Choroid plexus epithelial cell (primary cell): ENCODE measurements around the gene KCNN4.
"Not testable (repeated sequence)": the region's sequence is repeated elsewhere in the genome, so short reads cannot be mapped to it uniquely, and the experiment has no call there.

Experiments used
- DNase-seq: peaks from one replicate; pipeline ENCODE4 v3.0.0-alpha.2; 2010; ENCODE audit warnings: low read depth
- H3K4me3 ChIP-seq: 2 replicates; pipeline ENCODE4 v1.5.1; 2011; ENCODE audit warnings: low read depth, mild to moderate bottlenecking, control low read depth, low read length, moderate library complexity
- TF ChIP-seq, protein P1 (sequence below): conservative IDR thresholded peaks from 2 replicates; pipeline ENCODE4 v1.5.1; 2011; ENCODE audit warnings: low read depth, mild to moderate bottlenecking, control low read depth, inconsistent platforms, low read length, moderate library complexity

KCNN4 gene

DNA sequence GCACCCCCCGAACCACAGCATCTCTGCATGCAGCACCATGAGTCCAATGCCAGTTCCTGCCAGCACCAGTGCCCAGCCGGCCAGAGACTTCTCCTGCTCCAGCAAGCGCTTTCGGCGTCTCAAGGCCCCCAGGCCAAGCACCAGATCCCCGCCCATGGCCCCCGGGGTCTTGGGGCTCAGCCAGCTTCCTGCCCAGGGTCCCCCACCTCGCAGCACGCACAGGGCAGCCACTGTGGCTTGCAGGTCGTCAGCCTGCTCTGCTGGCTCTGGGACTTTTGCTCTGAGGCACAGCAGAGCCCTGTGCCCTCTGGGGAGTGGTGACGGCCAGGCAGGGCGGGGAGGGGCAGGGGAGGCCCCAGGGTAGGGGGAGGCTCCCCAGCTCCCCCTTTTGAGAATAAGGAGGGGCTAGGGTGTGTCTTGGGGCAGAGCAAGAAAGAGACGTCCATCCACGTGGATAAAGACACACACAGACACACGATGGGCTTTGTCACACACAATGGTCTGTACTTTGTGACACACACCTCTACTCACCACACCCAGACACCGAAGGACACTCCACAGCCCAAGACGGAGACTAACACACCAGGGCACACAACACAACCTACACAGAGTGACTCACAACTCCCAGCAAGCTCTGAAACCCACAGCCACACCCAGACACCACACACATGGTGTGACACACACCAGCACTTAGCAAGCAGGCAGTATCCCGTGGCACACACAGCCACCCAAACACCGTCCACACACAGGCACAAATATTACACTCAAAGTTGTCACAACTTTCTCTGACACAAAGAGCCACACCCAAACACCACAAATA lies at the start of gene KCNN4:
Gene KCNN4 (minus strand): TSS at position 268 of the 820 bp plus-strand sequence. CDS start 112 bp downstream, at position 156.
- DNase-seq = peak; percentile 43
- TF ChIP-seq, protein P1, sequence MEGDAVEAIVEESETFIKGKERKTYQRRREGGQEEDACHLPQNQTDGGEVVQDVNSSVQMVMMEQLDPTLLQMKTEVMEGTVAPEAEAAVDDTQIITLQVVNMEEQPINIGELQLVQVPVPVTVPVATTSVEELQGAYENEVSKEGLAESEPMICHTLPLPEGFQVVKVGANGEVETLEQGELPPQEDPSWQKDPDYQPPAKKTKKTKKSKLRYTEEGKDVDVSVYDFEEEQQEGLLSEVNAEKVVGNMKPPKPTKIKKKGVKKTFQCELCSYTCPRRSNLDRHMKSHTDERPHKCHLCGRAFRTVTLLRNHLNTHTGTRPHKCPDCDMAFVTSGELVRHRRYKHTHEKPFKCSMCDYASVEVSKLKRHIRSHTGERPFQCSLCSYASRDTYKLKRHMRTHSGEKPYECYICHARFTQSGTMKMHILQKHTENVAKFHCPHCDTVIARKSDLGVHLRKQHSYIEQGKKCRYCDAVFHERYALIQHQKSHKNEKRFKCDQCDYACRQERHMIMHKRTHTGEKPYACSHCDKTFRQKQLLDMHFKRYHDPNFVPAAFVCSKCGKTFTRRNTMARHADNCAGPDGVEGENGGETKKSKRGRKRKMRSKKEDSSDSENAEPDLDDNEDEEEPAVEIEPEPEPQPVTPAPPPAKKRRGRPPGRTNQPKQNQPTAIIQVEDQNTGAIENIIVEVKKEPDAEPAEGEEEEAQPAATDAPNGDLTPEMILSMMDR = no peak

DNA sequence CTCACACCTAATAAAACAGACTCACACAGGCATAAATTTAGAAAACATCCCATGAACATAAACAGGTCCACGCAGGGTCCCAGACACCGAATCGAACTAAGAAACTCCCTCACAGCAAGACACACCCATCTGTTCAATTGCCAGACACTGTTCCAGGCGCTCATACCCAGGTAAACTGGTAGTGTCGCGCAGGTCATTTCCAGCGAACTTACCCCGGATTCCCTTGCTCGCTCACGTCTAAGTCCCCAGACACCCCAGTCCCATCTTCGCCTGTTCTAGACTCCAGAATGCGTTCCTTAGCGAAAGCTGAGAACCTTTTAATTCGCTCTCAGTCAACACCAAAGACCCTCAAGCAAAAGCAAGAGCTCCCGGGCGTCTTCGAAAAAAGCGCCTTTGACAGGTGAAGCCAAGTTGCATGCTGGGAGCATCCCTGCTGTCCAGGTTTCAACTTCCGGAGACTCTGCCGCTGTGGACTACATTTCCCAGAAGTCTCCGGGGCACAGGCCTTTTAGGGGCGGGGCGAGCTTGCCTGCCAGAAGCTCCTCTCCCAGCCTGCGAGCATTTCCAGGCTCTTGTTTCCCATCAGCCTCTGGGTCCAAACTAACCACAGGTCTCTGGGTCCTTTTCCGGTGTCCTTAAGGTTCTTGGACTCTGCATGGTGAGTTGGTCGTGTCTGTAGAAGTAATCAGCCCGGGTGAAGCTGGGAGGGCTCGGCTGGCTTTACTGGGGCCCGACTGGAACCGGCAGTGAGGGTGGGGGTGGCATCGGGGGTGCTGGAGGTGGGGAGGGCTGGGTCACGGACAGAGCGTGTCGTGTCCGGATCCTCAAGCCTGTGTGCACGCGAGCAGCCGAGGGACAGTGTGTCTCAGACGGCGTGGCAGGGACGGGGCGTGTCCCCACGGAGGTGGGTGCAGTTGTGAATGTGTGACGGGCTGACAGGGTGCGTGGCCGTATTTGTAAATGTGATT lies 46.3 kb upstream of the KCNN4 start, which contains the start of gene ZNF283:
Gene ZNF283 (plus strand): TSS at position 535 of the 968 bp plus-strand sequence. CDS start 6,184 bp downstream, outside the sequence.
- TF ChIP-seq, protein P1 = no peak
- peak within 1 kb of the TSS; percentile 83 for H3K4me3 ChIP-seq
- peak; percentile 95 for DNase-seq

More for the DNA sequence above, at the start of gene KCNN4:
- no peak within 1 kb of the TSS for H3K4me3 ChIP-seq

GRCh38 chr19:43824572-43824971 lies 43.8 kb upstream of the KCNN4 start:
- H3K4me3 ChIP-seq = not testable (repeated sequence)
- peak; percentile 41 for DNase-seq

GRCh38 chr19:43823856-43824255 lies 43.1 kb upstream of the KCNN4 start:
- not testable (repeated sequence) for DNase-seq

GRCh38 chr19:43820884-43821215 lies 40.1 kb upstream of the KCNN4 start:
- DNase-seq = no peak
- TF ChIP-seq, protein P1 = no peak
- H3K4me3 ChIP-seq = peak overlapping the region; percentile 51

More at GRCh38 chr19:43823856-43824255, 43.1 kb upstream of the KCNN4 start:
- not testable (repeated sequence) for H3K4me3 ChIP-seq

DNA sequence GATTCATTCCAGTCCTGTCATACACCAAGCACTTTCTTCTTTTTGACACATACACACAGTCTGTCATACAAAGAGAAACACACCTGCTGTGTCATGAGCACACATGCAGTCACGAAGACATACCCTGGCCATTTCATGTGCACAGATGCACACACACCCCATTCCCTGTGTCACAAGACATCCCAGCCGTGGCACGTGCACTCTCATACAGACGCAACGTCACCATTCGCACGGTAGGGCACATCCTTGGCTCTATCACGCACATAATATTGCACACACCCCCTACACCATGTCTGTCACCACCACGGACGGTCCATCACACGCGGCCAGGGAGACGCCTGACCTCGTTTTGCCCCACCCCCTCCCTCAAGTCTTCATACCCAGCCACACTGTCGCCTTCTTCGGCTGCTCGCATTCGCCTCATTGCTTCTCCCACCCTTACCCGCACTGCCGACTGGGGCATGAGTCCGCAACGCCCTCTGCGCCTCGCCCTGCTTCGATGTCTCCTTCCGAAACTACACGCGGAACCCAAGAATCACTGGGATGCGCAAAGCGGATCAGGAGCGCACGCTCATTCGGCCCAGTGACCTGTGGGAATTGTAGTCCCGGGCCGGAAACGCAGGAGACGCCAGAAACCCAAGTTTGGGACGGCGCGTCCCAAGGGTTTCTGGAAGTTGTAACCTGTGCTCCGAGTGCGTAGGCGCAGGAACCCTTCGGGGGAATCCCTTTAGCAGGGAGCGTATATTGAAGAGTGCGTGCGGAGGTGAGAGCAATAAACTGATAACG lies 39.5 kb upstream of the KCNN4 start:
- H3K4me3 ChIP-seq = peak overlapping the region; percentile 51
- TF ChIP-seq, protein P1 = no peak
- DNase-seq = peak; percentile 53

GRCh38 chr19:43818500-43818899 lies 37.7 kb upstream of the KCNN4 start:
- no peak overlapping the region for H3K4me3 ChIP-seq
- TF ChIP-seq, protein P1 = no peak

DNA sequence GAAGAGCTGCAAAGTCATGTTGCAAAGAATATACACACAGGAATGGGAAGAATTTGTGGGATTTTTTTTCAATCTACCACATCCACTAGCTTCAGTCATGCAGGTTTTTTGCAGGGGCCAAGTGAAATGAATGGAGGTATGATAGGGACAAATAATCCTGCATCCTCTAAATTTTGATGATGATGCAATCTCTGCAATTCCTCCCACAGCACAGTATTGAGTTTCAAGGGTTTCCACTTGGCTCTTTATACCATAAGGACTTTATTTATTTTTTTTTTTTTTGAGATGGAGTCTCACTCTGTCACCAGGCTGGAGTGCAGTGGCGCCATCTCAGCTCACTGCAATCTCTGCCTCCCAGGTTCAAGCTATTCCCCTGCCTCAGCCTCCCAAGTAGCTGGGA lies 36.7 kb upstream of the KCNN4 start:
- H3K4me3 ChIP-seq, DNase-seq: not testable (repeated sequence)

More at GRCh38 chr19:43818500-43818899, 37.7 kb upstream of the KCNN4 start:
- DNase-seq = no peak
